A673 (cell line): ENCODE results near the gene PTER.

ENCODE experiments used
- CTCF ChIP-seq: fragments of 300-800, 200-600 bp; sonication (generic); conservative IDR thresholded peaks from 2 replicates; pipeline ENCODE4 v1.5.1; 2017; ENCODE audit warnings: low read depth, mild to moderate bottlenecking, antibody characterized with exemption, low read length, moderate library complexity, mixed read lengths
- EZH2 ChIP-seq: fragments of 200-600 bp; sonication (generic); IDR thresholded peaks from 2 replicates; pipeline ENCODE4 v1.6.1; 2017; ENCODE audit warnings: borderline replicate concordance, low read depth, mild to moderate bottlenecking, mixed read lengths, antibody characterized with exemption, low read length; ENCODE audit not compliant: poor library complexity, severe bottlenecking

- TF ChIP-seq CTCF = no peak
- TF ChIP-seq EZH2 = no peak
Measured at GRCh38 chr10:16472828-16473227, 36.0 kb downstream of the PTER start.
